ENCODE measurements around the gene FLVCR1.
"Not testable (repeated sequence)": the region's sequence is repeated elsewhere in the genome, so short reads cannot be mapped to it uniquely, and the experiment has no call there.

FLVCR1 gene

GRCh38 chr1:212860713-212861581, 2.9 kb downstream of the FLVCR1 start:
- no peak for DNase-seq

DNA sequence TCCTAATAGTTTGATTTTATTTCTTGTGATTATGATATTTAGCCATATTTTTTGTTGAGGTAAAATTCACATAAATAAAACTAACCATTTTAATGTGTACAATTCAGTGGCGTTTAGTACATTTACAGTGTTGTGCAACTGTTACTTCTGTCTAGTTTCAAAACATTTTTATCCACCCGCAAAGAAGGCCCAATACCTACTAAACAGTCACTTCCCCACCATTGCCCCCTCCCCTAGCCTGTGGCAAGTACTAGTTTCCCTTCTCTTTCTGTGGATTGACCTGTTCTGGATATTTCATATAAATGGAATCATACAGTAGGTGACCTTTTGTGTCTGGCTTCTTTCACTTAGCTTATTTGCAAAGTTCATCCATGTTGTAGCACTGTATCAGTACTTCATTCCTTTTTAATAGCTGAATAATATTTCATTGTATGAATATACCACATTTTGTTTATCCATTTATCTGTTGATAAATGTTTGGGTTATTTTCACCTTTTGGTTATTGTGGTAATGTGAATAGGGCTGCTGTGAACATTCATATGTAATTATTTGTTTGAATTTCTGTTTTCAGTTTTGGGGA, 4.1 kb downstream of the FLVCR1 start:
- DNase-seq: no peak

DNA sequence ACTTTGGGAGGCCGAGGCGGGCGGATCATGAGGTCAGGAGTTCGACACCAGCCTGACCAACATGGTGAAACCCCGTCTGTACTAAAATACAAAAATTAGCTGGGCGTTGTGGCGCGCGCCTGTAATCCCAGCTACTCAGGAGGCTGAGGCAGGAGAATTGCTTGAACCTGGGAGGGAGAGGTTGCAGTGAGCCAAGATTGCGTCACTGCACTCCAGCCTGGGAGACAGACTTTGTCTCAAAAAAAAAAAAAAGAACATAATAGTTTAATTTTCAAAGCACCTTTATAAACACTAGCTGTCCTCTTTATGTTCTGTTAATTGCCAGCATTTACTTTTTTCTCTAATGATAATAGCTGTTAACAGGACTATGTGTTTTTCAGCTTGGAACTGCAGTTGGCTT, 5.3 kb downstream of the FLVCR1 start:
- not testable (repeated sequence) for DNase-seq

DNA sequence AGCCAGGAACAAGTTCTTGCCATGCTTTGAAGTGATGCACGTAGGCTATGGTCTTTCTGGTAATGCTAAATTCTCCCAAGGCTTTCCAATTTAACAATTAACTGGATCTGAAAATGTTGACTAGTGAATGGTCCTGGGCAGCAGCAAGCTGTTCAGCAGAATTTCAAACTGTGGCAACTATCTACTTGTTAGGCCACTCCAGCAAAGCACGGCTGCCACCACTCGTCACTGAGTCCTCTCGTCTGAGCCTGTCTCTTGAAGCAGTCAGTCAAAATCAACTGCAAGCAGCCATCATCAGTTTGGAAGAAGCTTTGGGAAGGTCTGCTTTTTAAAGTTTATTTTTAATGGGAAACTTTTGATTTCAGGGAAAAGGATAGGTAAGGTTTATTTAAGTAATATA, 6.1 kb downstream of the FLVCR1 start:
- no peak for DNase-seq

DNA sequence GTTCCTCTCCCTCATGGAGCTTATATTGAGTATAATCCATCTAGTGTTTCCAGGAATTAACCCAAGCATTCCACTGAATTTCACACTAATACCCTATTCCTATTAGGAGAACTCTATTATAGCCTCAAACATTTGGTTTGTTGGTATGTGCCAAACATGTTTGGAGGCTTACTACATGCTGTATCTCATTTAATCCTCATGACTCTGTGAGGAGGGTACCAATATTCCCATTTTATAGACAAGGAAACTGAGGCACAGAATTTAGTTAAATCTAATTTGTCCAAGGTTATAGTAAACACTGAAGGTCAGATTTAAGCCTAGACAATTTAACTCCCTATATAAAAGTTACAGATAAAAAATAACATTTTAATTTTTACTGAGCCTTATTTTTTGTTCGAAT, 9.1 kb downstream of the FLVCR1 start:
- DNase-seq: no peak

DNA sequence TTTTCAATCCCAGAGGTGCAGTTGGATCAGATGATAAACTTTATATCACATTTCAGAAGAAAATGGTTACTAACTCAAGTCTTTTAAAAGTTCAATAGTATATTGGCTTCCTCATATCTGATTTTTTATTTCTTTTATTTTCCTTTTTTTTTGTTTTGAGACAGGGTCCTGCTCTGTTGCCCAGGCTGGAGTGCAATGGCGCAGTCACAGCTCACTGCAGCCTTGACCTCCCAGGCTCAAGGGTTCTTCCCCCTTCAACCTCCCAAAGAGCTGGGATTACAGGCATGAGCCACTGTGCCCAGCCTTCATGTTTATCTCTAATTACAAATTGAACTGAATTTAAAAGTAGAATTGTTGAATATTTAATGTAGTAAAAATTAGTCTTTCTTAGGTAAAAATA, 13.9 kb downstream of the FLVCR1 start:
- no peak for DNase-seq

- DNase-seq: no peak
These were observed 15.4 kb downstream of the FLVCR1 start for GRCh38 chr1:212873518-212873917.

DNA sequence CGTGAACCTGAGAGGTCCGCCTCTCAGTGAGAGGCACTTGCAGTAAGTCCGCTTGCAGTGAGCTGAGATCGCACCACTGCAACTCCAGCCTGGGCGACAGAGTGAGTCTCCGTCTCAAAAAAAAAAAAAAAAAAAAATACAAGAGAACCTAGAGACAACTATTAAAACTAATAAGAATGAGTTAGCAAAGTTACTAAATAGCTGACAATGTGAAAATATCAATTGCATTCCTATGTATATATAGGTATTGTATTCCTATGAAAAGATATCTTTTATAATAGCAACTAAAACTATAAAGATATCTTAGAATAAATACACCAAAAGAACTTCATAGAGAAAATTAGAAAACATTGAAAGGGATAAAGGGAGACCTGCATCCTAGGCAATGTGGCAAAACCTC, 20.3 kb downstream of the FLVCR1 start:
- no peak for DNase-seq

- no peak for DNase-seq
These were observed 22.0 kb downstream of the FLVCR1 start for GRCh38 chr1:212879947-212880690.

DNA sequence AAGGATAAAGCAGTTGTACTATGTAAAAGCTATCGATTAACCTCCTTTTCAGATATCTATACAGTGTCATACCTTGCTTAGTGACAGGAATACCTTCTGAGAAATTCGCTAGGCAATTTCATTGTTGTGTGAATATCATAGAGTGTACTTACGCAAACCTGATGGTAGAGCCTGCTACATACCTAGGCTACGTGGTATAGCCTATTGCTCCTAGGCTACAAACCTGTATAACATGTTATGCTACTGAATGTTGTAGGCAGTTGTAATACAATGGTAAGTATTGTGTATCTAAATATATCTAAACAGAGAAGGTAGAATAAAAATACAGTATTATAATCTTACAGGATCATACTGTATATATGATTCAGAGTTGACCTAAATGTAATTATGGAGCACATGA, 26.5 kb downstream of the FLVCR1 start:
- no peak for DNase-seq

- DNase-seq: no peak
These were observed 34.0 kb downstream of the FLVCR1 start for GRCh38 chr1:212892108-212892507.

- no peak for DNase-seq
These were observed 41.8 kb downstream of the FLVCR1 start for GRCh38 chr1:212899845-212900244.

- DNase-seq: no peak
These were observed 43.2 kb downstream of the FLVCR1 start for GRCh38 chr1:212901290-212901689.

- DNase-seq: no peak
These were observed 44.0 kb downstream of the FLVCR1 start for GRCh38 chr1:212902054-212902453.

GRCh38 chr1:212903664-212904063, 45.6 kb downstream of the FLVCR1 start:
- DNase-seq: no peak

- not testable (repeated sequence) for DNase-seq
These were observed 50.0 kb downstream of the FLVCR1 start for GRCh38 chr1:212908071-212908470.

DNA sequence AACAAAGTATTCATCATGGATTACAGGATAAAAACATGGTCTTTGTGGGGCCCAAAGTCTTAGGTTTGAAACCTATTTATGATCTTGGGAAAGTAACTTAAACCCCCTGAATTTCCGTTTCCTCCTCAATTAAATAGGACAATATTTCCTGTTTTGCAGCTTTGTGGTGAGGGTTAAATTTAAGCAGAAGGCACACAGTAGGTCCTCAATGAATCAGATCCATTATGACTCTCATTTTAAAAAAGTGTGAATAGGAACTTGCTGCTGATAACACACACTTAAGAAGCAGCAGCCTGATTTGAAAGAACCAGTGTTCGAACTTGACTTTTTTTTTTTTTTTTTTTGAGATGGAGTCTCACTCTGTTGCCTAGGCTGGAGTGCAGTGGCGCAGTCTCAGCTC, 50.9 kb downstream of the FLVCR1 start:
- no peak for DNase-seq

DNA sequence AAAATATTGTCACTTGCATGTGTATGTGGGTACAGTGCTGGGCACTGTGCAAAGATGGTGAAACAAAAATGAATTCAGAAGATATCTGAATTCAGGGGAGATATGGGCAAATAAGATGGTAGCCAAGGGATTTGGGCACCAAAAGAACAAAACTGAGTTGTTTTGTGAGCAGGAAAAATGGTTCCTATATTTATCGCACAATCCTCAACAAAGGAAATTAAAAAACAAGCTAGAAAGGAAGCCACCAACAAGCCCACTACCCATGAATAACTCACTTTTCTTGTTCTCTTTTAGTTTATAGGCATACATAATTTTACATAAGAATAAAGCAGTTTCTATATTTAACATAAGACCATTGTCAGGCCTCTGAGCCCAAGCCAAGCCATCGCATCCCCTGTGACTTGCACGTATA, 51.6 kb downstream of the FLVCR1 start:
- no peak for DNase-seq

GRCh38 chr1:212910213-212910612, 52.1 kb downstream of the FLVCR1 start:
- DNase-seq: not testable (repeated sequence)

GRCh38 chr1:212913638-212914037, 55.6 kb downstream of the FLVCR1 start:
- DNase-seq: not testable (repeated sequence)

DNA sequence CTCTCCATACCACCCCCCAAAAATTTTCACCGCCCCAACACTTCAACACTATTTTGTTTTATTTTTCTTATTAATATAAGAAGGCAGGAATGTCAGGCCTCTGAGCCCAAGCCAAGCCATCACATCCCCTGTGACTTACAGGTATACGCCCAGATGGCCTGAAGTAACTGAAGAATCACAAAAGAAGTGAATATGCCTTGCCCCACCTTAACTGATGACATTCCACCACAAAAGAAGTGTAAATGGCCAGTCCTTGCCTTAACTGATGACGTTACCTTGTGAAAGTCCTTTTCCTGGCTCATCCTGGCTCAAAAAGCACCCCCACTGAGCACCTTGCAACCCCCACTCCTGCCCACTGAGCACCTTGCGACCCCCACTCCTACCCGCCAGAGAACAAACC, 56.0 kb downstream of the FLVCR1 start:
- not testable (repeated sequence) for DNase-seq

- no peak for DNase-seq
These were observed 56.7 kb downstream of the FLVCR1 start for GRCh38 chr1:212914789-212915188.

- no peak for DNase-seq
These were observed 57.4 kb downstream of the FLVCR1 start for GRCh38 chr1:212915245-212916091.
